GM12874 (cell line): ENCODE measurements around the gene IQCC.

ENCODE experiments used
- TF ChIP-seq, protein P1 (sequence below): IDR thresholded peaks from 2 replicates; pipeline ENCODE4 v1.5.1; 2011; ENCODE audit warnings: low read depth, mild to moderate bottlenecking, control low read depth, low read length, moderate library complexity; ENCODE audit not compliant: insufficient read depth

Gene IQCC

GRCh38 chr1:32221581-32221979 lies 16.1 kb downstream of the IQCC start:
- TF ChIP-seq, protein P1, sequence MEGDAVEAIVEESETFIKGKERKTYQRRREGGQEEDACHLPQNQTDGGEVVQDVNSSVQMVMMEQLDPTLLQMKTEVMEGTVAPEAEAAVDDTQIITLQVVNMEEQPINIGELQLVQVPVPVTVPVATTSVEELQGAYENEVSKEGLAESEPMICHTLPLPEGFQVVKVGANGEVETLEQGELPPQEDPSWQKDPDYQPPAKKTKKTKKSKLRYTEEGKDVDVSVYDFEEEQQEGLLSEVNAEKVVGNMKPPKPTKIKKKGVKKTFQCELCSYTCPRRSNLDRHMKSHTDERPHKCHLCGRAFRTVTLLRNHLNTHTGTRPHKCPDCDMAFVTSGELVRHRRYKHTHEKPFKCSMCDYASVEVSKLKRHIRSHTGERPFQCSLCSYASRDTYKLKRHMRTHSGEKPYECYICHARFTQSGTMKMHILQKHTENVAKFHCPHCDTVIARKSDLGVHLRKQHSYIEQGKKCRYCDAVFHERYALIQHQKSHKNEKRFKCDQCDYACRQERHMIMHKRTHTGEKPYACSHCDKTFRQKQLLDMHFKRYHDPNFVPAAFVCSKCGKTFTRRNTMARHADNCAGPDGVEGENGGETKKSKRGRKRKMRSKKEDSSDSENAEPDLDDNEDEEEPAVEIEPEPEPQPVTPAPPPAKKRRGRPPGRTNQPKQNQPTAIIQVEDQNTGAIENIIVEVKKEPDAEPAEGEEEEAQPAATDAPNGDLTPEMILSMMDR, result no peak

- TF ChIP-seq, protein P1, result no peak
These were observed 16.7 kb downstream of the IQCC start, which contains the start of the genes EIF3I and TMEM234 for GRCh38 chr1:32221980-32222755. Gene EIF3I (plus strand): TSS chr1:32222407. CDS start chr1:32222442, 35 bp downstream. Gene TMEM234 (minus strand): TSS chr1:32222353. CDS start chr1:32222322, 31 bp downstream.

DNA sequence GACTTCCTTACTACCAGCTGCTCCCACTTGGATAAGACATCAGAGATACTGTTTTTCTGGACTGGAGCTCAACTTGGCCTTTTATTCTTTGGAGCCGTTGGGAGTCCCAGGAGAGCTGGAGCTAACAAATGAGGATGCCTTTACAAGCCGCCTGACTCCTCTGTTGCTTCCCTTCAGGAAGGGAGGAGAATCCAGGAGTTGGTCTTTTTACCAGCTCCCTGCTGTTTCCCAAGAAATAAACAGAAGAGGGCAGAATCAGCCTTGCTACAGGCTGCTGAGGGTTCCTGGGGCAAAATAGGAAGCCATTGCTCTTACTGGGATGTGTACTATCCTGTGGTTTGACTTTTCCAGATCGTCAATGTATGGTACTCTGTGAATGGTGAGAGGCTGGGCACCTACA lies 18.2 kb downstream of the IQCC start:
- TF ChIP-seq, protein P1, result no peak

- TF ChIP-seq, protein P1, result no peak
These were observed 18.8 kb downstream of the IQCC start for GRCh38 chr1:32224285-32224684.

GRCh38 chr1:32228771-32229170 lies 23.3 kb downstream of the IQCC start:
- TF ChIP-seq, protein P1, result no peak

GRCh38 chr1:32231843-32232432 lies 26.5 kb downstream of the IQCC start:
- TF ChIP-seq, protein P1, result no peak

GRCh38 chr1:32232558-32233304 lies 27.3 kb downstream of the IQCC start:
- TF ChIP-seq, protein P1, result no peak
